ENCODE measurements around the gene POLR2L. TPM values are rescaled to one million over a fixed set of nuclear protein-coding genes. Genes with fewer than 3 reads are reported as not detected.
A peak's percentile ranks its signal among the peaks of the same experiment; 100 is the strongest.

POLR2L gene
- total RNA-seq, 4 donors from 2014 or later, result 71.7 to 140 (median 110) TPM

- peaks cover 0 to 23% (median 0%) of the 10 kb centered on the region in 3 donors for H3K36me3 ChIP-seq
- H3K27ac ChIP-seq, result peak overlapping the region in 2 of 4 donors; percentile 51 to 55
- no peak for DNase-seq (ENCODE audit: low spot score in 2 of 2)
- H3K4me3 ChIP-seq, result no peak overlapping the region
- TF ChIP-seq CTCF (IDR thresholded peaks at IDR 0.05) (no peak), EP300 (IDR thresholded peaks at IDR 0.05) (no peak), POLR2A (IDR thresholded peaks at IDR 0.05) (no peak)
- H3K27me3 ChIP-seq, result no peaks in the 10 kb centered on the region
- no peaks in the 10 kb centered on the region for H3K9me3 ChIP-seq
- 61 to 71% methylated on average over 12 to 20 of the region's 20 CpGs for WGBS, 2 donors
- H3K4me1 ChIP-seq, result peaks cover 0 to 96% (median 15%) of the 10 kb centered on the region in 4 donors
These were observed 12.4 kb upstream of the POLR2L start for GRCh38 chr11:854601-855329.

GRCh38 chr11:853682-854448, 11.5 kb upstream of the POLR2L start:
- DNase-seq (ENCODE audit: low spot score in 2 of 2), result no peak
- 91% methylated on average over 7 to 21 of the region's 27 CpGs for WGBS, 2 donors
- TF ChIP-seq POLR2A (IDR thresholded peaks at IDR 0.05), result no peak
- TF ChIP-seq CTCF (IDR thresholded peaks at IDR 0.05), result no peak
- no peak for TF ChIP-seq EP300 (IDR thresholded peaks at IDR 0.05)
- H3K36me3 ChIP-seq, result peaks cover 0 to 23% (median 0%) of the 10 kb centered on the region in 3 donors
- H3K4me1 ChIP-seq, result peaks cover 0 to 94% (median 17%) of the 10 kb centered on the region in 4 donors
- H3K27ac ChIP-seq, result peak overlapping the region in 1 of 4 donors; percentile 51
- no peaks in the 10 kb centered on the region for H3K9me3 ChIP-seq
- no peak overlapping the region for H3K4me3 ChIP-seq
- peaks cover 0 to 5% of the 10 kb centered on the region in 2 donors for H3K27me3 ChIP-seq

- H3K9me3 ChIP-seq, result no peaks in the 10 kb centered on the region
- peaks cover 0 to 23% (median 0%) of the 10 kb centered on the region in 3 donors for H3K36me3 ChIP-seq
- whole genome bisulfite sequencing, 2 donors, result 68 to 70% methylated on average over 7 to 12 of the region's 15 CpGs
- peak overlapping the region in 1 of 4 donors; percentile 57 for H3K27ac ChIP-seq
- H3K4me1 ChIP-seq, result peaks cover 0 to 94% (median 27%) of the 10 kb centered on the region in 4 donors
- H3K4me3 ChIP-seq, result no peak overlapping the region
- H3K27me3 ChIP-seq, result peaks cover 0 to 15% of the 10 kb centered on the region in 2 donors
- TF ChIP-seq CTCF (IDR thresholded peaks at IDR 0.05) (no peak), POLR2A (IDR thresholded peaks at IDR 0.05) (no peak), EP300 (IDR thresholded peaks at IDR 0.05) (no peak)
- DNase-seq (ENCODE audit: low spot score in 2 of 2), result no peak
These were observed 10.4 kb upstream of the POLR2L start for GRCh38 chr11:852762-853161.

GRCh38 chr11:850775-851763, 8.7 kb upstream of the POLR2L start:
- WGBS, 2 donors, result 47 to 70% methylated on average over 13 to 21 of the region's 28 CpGs
- peak overlapping the region in 1 of 4 donors; percentile 31 for H3K27ac ChIP-seq
- H3K27me3 ChIP-seq, result peaks cover 0 to 15% of the 10 kb centered on the region in 2 donors
- H3K4me1 ChIP-seq, result peaks cover 0 to 97% (median 34%) of the 10 kb centered on the region in 4 donors
- no peak for DNase-seq (ENCODE audit: low spot score in 2 of 2)
- H3K4me3 ChIP-seq, result peak overlapping the region in 1 of 4 donors; percentile 54
- TF ChIP-seq CTCF (IDR thresholded peaks at IDR 0.05), result no peak
- TF ChIP-seq EP300 (IDR thresholded peaks at IDR 0.05), result no peak
- no peak for TF ChIP-seq POLR2A (IDR thresholded peaks at IDR 0.05)
- no peaks in the 10 kb centered on the region for H3K9me3 ChIP-seq
- H3K36me3 ChIP-seq, result peaks cover 0 to 31% (median 0%) of the 10 kb centered on the region in 3 donors
